Neural progenitor cell (in vitro differentiated cells): ENCODE measurements around the gene NUDT6. TPM values are rescaled to one million over a fixed set of nuclear protein-coding genes. Genes with fewer than 3 reads are reported as not detected.

Experiments used
- DNase-seq: peaks from one replicate; pipeline ENCODE4 v3.0.0-alpha.2; 2016; ENCODE audit warnings: low spot score
- H2AFZ ChIP-seq: fragments of 200-600 bp; sonication (generic); replicated peaks from 2 replicates; pipeline ENCODE4 v1.6.1; 2016; ENCODE audit warnings: antibody characterized with exemption
- H3F3A ChIP-seq: fragments of 200-600 bp; sonication (generic); 2 replicates; pipeline ENCODE4 v1.6.1; 2016; ENCODE audit warnings: antibody characterized with exemption, low read depth
- H3K27ac ChIP-seq: fragments of 200-600 bp; sonication (generic); 2 replicates; pipeline ENCODE4 v1.5.1; 2016; ENCODE audit warnings: mild to moderate bottlenecking
- H3K27me3 ChIP-seq: fragments of 200-600 bp; sonication (generic); 2 replicates; pipeline ENCODE4 v1.6.1; 2016; ENCODE audit warnings: mild to moderate bottlenecking, moderate library complexity
- H3K36me3 ChIP-seq: fragments of 200-600 bp; sonication (generic); 2 replicates; pipeline ENCODE4 v1.5.1; 2016
- H3K4me1 ChIP-seq: fragments of 200-600 bp; sonication (generic); 2 replicates; pipeline ENCODE4 v1.6.1; 2016; ENCODE audit warnings: mixed run types
- H3K4me2 ChIP-seq: fragments of 200-600 bp; sonication (generic); 2 replicates; pipeline ENCODE4 v1.6.1; 2016
- H3K4me3 ChIP-seq: fragments of 200-600 bp; sonication (generic); 2 replicates; pipeline ENCODE4 v1.5.1; 2016
- H3K79me2 ChIP-seq: fragments of 200-600 bp; sonication (generic); 2 replicates; pipeline ENCODE4 v1.6.1; 2016; ENCODE audit warnings: low read depth
- H3K9ac ChIP-seq: fragments of 200-600 bp; sonication (generic); 2 replicates; pipeline ENCODE4 v1.6.1; 2016
- H3K9me3 ChIP-seq: fragments of 200-600 bp; sonication (generic); 2 replicates; pipeline ENCODE4 v1.5.1; 2016; ENCODE audit warnings: low read depth
- H4K20me1 ChIP-seq: fragments of 200-600 bp; sonication (generic); 2 replicates; pipeline ENCODE4 v1.6.1; 2016; ENCODE audit warnings: low read depth
- H3K27ac Mint-ChIP-seq: 3 replicates; pipeline ENCODE4 v1.8.0; 2021; ENCODE audit warnings: mixed read lengths
- H3K27me3 Mint-ChIP-seq: 2 replicates; pipeline ENCODE4 v1.8.0; 2022; ENCODE audit warnings: low read depth, mild to moderate bottlenecking, inconsistent platforms, moderate library complexity, mixed read lengths; ENCODE audit not compliant: insufficient read depth
- H3K36me3 Mint-ChIP-seq: 3 replicates; pipeline ENCODE4 v1.8.0; 2021; ENCODE audit warnings: mixed read lengths
- H3K4me1 Mint-ChIP-seq: 3 replicates; pipeline ENCODE4 v1.8.0; 2021; ENCODE audit warnings: mixed read lengths
- H3K4me3 Mint-ChIP-seq: 3 replicates; pipeline ENCODE4 v1.8.0; 2021; ENCODE audit warnings: mild to moderate bottlenecking, moderate library complexity, mixed read lengths
- H3K9me3 Mint-ChIP-seq: 3 replicates; pipeline ENCODE4 v1.8.0; 2020; ENCODE audit warnings: mixed read lengths
- EZH2 ChIP-seq: fragments of 200-600 bp; sonication (generic); IDR thresholded peaks from 2 replicates; pipeline ENCODE4 v1.6.1; 2017; ENCODE audit warnings: antibody characterized with exemption, mild to moderate bottlenecking, moderate library complexity
- EZH2phosphoT487 ChIP-seq: fragments of 200-600 bp; sonication (generic); IDR thresholded peaks from 2 replicates; pipeline ENCODE4 v1.6.1; 2017; ENCODE audit warnings: antibody characterized with exemption
- total RNA-seq: library from RNA; depleted of rRNA; stranded (reverse); fragments of >200 nt; gene quantifications from 2 replicates; pipeline ENCODE4 v1.2.3, GENCODE V29; 2015; ENCODE audit warnings: low replicate concordance
- TF ChIP-seq, protein P1 (sequence below): fragments of 200-600 bp; sonication (generic); IDR thresholded peaks from 2 replicates; pipeline ENCODE4 v1.5.1; 2017; ENCODE audit warnings: antibody characterized with exemption, mild to moderate bottlenecking

Gene NUDT6
- total RNA-seq, 1 donor from 2014 or later: 20.9 TPM

DNA sequence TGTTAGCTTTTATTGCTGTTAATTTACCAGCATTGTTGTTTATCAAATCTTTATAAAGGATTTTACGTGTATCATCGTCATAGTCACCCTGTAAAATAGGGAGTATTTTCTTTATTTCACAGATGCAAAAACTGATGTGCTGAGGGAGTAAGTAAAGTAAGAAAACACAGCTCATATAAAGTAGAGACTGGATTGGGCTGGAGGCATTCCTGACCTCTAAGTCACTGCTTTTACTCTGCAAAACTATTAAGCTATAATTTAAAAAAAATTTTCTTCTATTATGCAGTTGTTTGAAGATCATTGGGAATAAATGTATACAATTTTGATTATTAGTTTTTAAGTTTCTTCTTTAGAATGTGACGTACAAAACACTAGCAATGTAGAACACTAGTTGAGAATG is 45.9 kb downstream of the NUDT6 start:
- H3K36me3 ChIP-seq: peaks cover 33% of the 10 kb centered on the region
- H3K27me3 ChIP-seq: no peaks in the 10 kb centered on the region
- H3K27me3 Mint-ChIP-seq: no peaks in the 10 kb centered on the region
- peaks cover 45% of the 10 kb centered on the region for H3K36me3 Mint-ChIP-seq
- no peak overlapping the region for H3K4me2 ChIP-seq
- peaks cover 32% of the 10 kb centered on the region for H3K9me3 Mint-ChIP-seq
- H3K9ac ChIP-seq: no peak overlapping the region
- peaks cover 9% of the 10 kb centered on the region for H3K9me3 ChIP-seq
- no peak overlapping the region for H3K27ac Mint-ChIP-seq
- H3K27ac ChIP-seq: no peak overlapping the region
- H4K20me1 ChIP-seq: no peaks in the 10 kb centered on the region
- peaks cover 2% of the 10 kb centered on the region for H3F3A ChIP-seq
- peaks cover 88% of the 10 kb centered on the region for H3K79me2 ChIP-seq
- no peak for DNase-seq
- no peak overlapping the region for H2AFZ ChIP-seq
- H3K4me3 Mint-ChIP-seq: no peak overlapping the region
- no peak overlapping the region for H3K4me3 ChIP-seq
- TF ChIP-seq EZH2phosphoT487 (no peak), EZH2 (no peak)
- TF ChIP-seq, protein P1, sequence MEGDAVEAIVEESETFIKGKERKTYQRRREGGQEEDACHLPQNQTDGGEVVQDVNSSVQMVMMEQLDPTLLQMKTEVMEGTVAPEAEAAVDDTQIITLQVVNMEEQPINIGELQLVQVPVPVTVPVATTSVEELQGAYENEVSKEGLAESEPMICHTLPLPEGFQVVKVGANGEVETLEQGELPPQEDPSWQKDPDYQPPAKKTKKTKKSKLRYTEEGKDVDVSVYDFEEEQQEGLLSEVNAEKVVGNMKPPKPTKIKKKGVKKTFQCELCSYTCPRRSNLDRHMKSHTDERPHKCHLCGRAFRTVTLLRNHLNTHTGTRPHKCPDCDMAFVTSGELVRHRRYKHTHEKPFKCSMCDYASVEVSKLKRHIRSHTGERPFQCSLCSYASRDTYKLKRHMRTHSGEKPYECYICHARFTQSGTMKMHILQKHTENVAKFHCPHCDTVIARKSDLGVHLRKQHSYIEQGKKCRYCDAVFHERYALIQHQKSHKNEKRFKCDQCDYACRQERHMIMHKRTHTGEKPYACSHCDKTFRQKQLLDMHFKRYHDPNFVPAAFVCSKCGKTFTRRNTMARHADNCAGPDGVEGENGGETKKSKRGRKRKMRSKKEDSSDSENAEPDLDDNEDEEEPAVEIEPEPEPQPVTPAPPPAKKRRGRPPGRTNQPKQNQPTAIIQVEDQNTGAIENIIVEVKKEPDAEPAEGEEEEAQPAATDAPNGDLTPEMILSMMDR: no peak
- H3K4me1 ChIP-seq: no peaks in the 10 kb centered on the region
- no peaks in the 10 kb centered on the region for H3K4me1 Mint-ChIP-seq

DNA sequence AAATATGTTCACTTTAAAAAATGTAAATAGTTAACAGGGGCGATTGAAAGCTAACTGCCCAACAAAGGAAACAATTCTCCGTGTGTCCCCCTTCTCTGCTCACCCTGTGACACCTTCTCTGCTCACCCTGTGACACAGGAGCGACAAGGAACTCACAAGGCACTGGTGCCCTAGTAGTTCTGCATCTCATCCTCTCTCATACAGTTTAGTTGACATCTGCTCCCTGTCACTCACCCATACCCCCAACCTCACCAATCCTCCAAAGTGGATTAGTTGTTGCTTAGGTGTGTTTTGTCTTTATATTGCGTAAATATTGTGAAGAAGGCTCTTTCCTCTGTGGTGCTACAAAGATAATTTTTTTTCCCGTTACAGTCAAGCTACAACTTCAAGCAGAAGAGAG is 46.4 kb downstream of the NUDT6 start:
- no peaks in the 10 kb centered on the region for H3F3A ChIP-seq
- H3K9me3 ChIP-seq: peaks cover 7% of the 10 kb centered on the region
- no peak overlapping the region for H3K4me2 ChIP-seq
- H3K4me3 ChIP-seq: no peak overlapping the region
- H3K36me3 ChIP-seq: peaks cover 29% of the 10 kb centered on the region
- H2AFZ ChIP-seq: no peak overlapping the region
- no peaks in the 10 kb centered on the region for H3K4me1 ChIP-seq
- H3K9me3 Mint-ChIP-seq: peaks cover 31% of the 10 kb centered on the region
- H3K36me3 Mint-ChIP-seq: peaks cover 42% of the 10 kb centered on the region
- H3K4me3 Mint-ChIP-seq: no peak overlapping the region
- H3K27me3 Mint-ChIP-seq: no peaks in the 10 kb centered on the region
- no peaks in the 10 kb centered on the region for H3K27me3 ChIP-seq
- no peak overlapping the region for H3K27ac Mint-ChIP-seq
- DNase-seq: no peak
- H3K79me2 ChIP-seq: peaks cover 88% of the 10 kb centered on the region
- no peak overlapping the region for H3K9ac ChIP-seq
- no peak for TF ChIP-seq EZH2phosphoT487
- TF ChIP-seq, protein P1: no peak
- H3K27ac ChIP-seq: no peak overlapping the region
- no peaks in the 10 kb centered on the region for H3K4me1 Mint-ChIP-seq
- no peaks in the 10 kb centered on the region for H4K20me1 ChIP-seq

DNA sequence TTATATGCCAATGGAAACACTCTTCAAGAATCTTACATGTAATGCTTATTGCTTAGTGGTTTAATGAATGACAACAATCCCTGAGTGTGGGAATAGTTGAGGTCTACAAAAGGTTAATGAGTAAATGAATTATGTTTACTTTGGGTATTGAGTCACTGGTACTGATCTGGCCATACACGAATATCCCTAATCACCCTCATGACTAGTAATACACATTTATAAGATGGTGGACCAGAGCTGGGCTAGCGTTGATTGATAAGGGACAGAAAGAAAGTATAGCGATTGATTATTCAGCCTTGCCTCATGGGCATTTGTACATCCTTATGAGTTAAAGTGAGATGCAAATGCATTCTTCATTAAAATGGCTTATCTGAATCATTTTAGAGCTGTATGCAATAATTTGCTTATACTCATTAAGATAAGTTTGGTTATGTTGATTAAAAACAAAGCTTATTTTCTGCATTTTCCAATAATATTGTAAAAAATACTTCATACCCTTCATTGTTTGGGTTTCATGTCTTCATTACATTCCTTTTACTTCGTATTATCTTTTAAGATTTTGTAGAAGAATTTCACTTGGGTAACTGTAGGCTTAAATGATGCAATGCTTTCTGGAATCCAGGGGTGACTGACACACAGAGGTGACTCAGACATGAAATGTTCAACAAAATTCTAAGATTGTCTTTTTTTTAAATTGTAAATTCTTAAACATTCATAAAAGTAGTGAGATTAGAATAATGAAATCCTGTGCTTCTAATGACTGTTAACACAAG is 48.4 kb downstream of the NUDT6 start:
- peaks cover 37% of the 10 kb centered on the region for H3K36me3 Mint-ChIP-seq
- Histone ChIP-seq H3K27me3 (no peaks in the 10 kb centered on the region), H3K4me2 (no peak overlapping the region), H3K4me1 (no peaks in the 10 kb centered on the region), H2AFZ (no peak overlapping the region), H3F3A (no peaks in the 10 kb centered on the region), H3K27ac (no peak overlapping the region), H3K79me2 (peaks cover 97% of the 10 kb centered on the region), H3K36me3 (peaks cover 25% of the 10 kb centered on the region), H4K20me1 (no peaks in the 10 kb centered on the region), H3K4me3 (no peak overlapping the region), H3K9ac (no peak overlapping the region), H3K9me3 (no peaks in the 10 kb centered on the region)
- H3K4me3 Mint-ChIP-seq: no peak overlapping the region
- H3K27me3 Mint-ChIP-seq: no peaks in the 10 kb centered on the region
- peaks cover 33% of the 10 kb centered on the region for H3K9me3 Mint-ChIP-seq
- DNase-seq: no peak
- H3K4me1 Mint-ChIP-seq: no peaks in the 10 kb centered on the region
- TF ChIP-seq, protein P1: no peak
- TF ChIP-seq EZH2: no peak
- no peak for TF ChIP-seq EZH2phosphoT487
- no peak overlapping the region for H3K27ac Mint-ChIP-seq
